GM10847 (cell line): ENCODE measurements around the gene CCDC61.

Experiments used
- POLR2A ChIP-seq: IDR thresholded peaks from 2 replicates; pipeline ENCODE4 v1.6.1; 2011; ENCODE audit not compliant: insufficient read length; ENCODE audit errors: extremely low read depth

Gene CCDC61

GRCh38 chr19:45994998-45995714, at the start of gene CCDC61:
TSS of gene CCDC61 (plus strand) at chr19:45995467. CDS start at chr19:46003019, 7,552 bp downstream.
- TF ChIP-seq POLR2A = peak; percentile 80

- no peak for TF ChIP-seq POLR2A
Measured at GRCh38 chr19:45947926-45948325, 47.3 kb upstream of the CCDC61 start.

- TF ChIP-seq POLR2A = no peak
Measured at GRCh38 chr19:45952341-45952685, 43.0 kb upstream of the CCDC61 start.

- TF ChIP-seq POLR2A = no peak
Measured at GRCh38 chr19:45952686-45953505, 42.4 kb upstream of the CCDC61 start.

- TF ChIP-seq POLR2A = no peak
Measured at GRCh38 chr19:45953676-45954075, 41.6 kb upstream of the CCDC61 start.

- TF ChIP-seq POLR2A = no peak
Measured at GRCh38 chr19:45954156-45954555, 41.1 kb upstream of the CCDC61 start.

GRCh38 chr19:45955905-45956608, 39.2 kb upstream of the CCDC61 start:
- no peak for TF ChIP-seq POLR2A

GRCh38 chr19:45958320-45958719, 36.9 kb upstream of the CCDC61 start:
- no peak for TF ChIP-seq POLR2A

GRCh38 chr19:45958769-45959516, 36.3 kb upstream of the CCDC61 start:
- TF ChIP-seq POLR2A = no peak

- no peak for TF ChIP-seq POLR2A
Measured at GRCh38 chr19:45959517-45960025, 35.7 kb upstream of the CCDC61 start.

- no peak for TF ChIP-seq POLR2A
Measured at GRCh38 chr19:45960595-45961235, 34.6 kb upstream of the CCDC61 start.

GRCh38 chr19:45962021-45962420, 33.2 kb upstream of the CCDC61 start:
- TF ChIP-seq POLR2A = no peak

GRCh38 chr19:45967246-45967645, 28.0 kb upstream of the CCDC61 start:
- TF ChIP-seq POLR2A = no peak

- TF ChIP-seq POLR2A = no peak
Measured at GRCh38 chr19:45968626-45969025, 26.6 kb upstream of the CCDC61 start.
